ENCODE results near the gene GTF3A.
"Not testable (repeated sequence)": the region's sequence is repeated elsewhere in the genome, so short reads cannot be mapped to it uniquely, and the experiment has no call there.

Gene GTF3A

GRCh38 chr13:27424246-27425157 is at the start of gene GTF3A:
GTF3A (plus strand) TSS chr13:27424619.
- DNase-seq = peak; percentile 85 to 87

DNA sequence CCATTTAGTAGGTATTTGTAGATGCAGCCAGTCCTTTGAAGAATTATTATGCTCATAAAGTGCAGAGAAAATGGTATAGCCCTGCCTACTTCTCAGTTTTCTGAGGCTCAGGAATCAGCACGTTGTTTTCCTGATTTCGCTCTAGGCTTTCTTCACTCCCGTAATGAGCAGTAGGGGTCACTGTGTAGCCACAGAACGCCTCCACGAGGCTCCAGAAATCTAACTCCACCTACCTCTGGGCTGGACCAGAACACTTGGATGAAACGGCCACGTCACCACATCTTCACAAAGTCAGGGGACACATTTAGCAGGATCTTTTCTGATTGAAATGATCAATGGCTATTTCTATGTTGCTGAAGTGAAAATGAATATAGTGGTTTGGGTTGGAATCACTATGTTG is 49.8 kb upstream of the GTF3A start:
- DNase-seq = peak; percentile 33 to 51

- peak; percentile 13 to 50 for DNase-seq
These were observed 48.6 kb upstream of the GTF3A start for GRCh38 chr13:27375686-27376326.

DNA sequence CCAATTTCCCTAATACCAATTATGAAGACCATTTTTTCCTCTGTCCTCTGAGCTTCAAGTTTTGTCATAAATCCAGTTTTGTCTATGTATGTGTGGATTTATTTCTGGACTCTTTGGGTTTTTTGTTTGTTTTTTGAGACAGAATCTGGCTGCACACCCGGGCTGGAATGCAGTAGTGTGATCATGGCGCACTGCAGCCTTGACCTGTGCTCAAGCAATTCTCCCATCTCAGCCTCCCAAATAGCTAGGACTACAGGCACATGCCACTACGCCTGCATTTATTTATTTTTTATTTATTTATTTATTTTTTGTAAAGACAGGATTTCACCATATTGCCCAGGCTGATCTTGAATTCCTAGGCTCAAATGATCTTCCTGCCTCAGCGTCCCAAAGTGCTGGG is 45.3 kb upstream of the GTF3A start:
- no peak for DNase-seq

GRCh38 chr13:27379694-27380641 is 44.5 kb upstream of the GTF3A start:
- peak; percentile 13 to 40 for DNase-seq

- no peak for DNase-seq
These were observed 42.8 kb upstream of the GTF3A start for GRCh38 chr13:27381601-27382000.

GRCh38 chr13:27383104-27383921 is 41.1 kb upstream of the GTF3A start:
- DNase-seq = no peak

GRCh38 chr13:27384285-27384684 is 40.1 kb upstream of the GTF3A start:
- no peak for DNase-seq

DNA sequence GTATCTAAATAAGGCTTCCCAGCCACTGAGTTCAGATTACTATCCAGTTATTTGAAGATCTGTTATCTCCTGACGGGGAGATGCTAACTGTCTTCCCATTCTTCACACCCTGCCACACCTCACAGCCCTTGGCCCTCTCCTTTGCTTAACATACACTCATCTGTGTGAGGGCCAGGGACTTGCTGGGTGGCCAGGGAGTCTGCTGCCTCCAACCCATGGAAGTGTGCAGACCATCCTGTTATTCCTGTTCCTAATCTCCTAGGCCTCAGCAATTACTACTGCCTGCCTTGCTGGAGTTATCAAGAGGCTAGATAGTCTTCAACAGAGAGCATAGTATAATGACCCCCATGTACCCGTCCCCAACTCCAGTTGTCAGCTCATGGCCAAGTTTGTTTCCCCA is 36.2 kb upstream of the GTF3A start:
- DNase-seq = no peak

GRCh38 chr13:27389891-27390290 is 34.5 kb upstream of the GTF3A start:
- DNase-seq = no peak

GRCh38 chr13:27391471-27391870 is 32.9 kb upstream of the GTF3A start:
- no peak for DNase-seq

DNA sequence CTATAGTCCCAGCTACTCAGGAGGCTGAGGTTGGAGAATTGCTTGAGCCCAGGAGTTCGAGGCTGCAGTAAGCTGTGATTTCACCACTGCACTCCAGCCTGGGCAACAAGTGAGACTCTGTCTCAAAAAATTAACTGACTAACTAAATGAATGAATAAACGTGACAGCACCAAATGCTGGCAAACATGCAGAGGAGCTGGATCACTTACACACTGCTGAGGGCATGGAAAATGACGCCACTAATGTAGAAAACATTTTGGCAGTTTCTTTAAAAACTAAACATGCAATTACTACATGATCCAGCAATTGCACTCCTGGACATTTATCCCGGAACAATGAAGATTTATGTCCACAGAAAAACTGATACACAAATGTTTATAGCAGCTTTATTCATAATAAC is 31.3 kb upstream of the GTF3A start:
- no peak for DNase-seq

GRCh38 chr13:27395007-27395510 is 29.4 kb upstream of the GTF3A start:
- no peak for DNase-seq

DNA sequence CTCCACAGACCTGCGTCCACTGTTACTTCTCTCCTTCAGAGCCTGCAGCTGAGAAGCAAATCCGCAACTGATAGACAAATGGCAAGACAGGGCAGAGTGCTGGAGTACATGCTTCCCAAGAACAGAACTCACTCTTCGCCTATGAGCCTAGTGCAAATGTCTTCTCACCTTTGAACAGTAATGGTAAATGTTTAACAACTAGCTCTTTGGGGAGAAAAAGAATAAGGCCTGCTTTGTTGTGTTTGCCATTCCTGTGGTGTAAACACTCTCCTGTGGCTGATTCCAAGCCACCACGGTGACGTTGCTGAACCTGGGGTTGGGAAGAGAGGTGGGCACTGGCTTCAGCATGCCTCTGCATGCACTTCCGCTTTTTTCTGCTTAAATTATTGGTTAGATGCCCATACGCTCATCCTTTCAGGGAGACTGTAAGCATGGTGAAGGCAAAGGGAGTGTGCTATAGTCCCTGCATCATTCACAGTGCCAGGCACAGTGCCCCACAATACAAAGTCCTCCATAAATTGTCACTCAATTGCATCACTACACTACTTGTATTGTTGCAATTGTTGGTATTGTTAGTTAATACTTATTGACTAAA is 28.1 kb upstream of the GTF3A start:
- no peak for DNase-seq

DNA sequence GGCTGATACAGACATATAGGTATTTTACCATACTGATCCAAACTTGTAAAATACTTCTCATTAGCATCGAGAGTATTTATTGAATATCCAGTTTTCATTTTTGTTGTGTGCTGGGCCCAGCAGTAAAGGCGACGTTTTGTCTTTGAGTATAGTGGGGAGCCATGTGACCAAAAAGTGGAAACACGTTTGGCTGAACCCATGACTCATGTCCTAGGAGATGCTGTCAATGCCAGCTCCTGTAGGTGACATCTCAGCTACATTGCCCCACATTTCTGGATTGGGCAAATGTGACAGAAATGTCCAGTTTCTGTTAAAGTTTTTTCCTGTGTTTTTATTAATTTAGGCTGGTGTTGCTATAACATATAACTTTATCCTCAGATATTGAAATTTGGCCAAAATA is 26.1 kb upstream of the GTF3A start:
- DNase-seq = no peak

- not testable (repeated sequence) for DNase-seq
These were observed 24.0 kb upstream of the GTF3A start for GRCh38 chr13:27400405-27400804.

GRCh38 chr13:27401210-27401609 is 23.2 kb upstream of the GTF3A start:
- DNase-seq = no peak

DNA sequence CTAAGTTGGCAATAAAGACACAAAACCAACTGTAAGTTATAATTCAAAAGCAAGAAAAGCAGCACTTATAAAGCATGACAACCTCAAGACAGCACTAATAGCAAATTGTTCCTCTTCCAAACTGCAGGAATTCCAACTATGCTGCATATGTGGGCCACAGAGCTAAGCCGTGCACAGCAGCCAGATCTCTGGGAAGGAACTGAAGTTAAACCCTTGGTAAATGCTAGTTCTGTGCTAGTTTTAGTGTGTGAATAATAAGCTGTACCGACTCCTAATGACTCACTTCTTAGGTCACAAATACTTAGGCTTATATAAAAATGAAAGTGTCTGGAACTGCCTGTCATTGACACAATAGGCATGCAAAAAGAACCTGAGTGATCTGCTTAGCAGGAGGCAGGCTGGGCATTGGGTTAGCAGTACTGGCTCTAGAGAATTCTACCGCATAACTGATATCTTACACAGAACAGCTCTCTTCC is 21.2 kb upstream of the GTF3A start:
- no peak for DNase-seq

DNA sequence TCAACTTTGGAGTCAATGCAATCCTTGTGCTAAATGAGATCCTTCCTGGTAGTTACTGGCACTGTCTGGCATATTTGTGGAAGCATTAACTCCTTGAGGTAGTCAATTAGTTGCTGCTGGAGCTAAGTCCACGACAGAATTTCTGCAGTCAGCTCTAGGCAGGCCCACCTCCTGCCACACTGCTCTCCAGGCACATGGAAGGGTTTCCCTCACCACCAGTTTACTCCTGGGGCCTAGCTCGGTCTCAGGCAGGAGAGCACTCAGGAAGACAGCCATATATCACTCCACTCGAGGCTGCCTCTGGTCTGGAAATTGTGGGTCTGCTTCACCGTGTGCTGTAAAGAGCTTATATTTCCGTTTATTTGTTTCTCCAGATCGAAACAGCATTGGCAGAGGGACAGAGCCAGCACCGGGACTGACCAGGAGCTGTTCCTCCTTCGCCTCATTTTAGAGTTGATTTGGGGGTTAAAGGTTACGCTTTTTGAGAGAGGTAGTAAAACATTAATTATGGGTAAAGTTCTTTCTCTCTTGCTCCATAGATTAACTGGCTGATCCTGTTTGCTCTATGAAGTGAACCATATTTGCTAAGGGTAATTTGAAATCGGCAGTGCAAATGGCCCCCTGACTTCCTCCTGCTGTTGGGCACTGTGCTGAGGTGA is 20.6 kb upstream of the GTF3A start:
- DNase-seq = no peak

GRCh38 chr13:27404680-27405079 is 19.7 kb upstream of the GTF3A start:
- no peak for DNase-seq
